GM13976 (cell line): ENCODE measurements around the gene NXPH4.

Experiments
- DNase-seq: peaks from one replicate; pipeline ENCODE4 v3.0.0; 2012; ENCODE audit warnings: low spot score
- in situ Hi-C: fragments of 300-500 bp; cut with MboI; formaldehyde crosslinking; loops from one replicate; pipeline ENCODE4 v1.12.0; 2022; ENCODE audit warnings: low sequenced_read_pairs, mixed read lengths, inconsistent platforms; ENCODE audit not compliant: unreplicated experiment
- TF ChIP-seq, protein P1 (sequence below): IDR thresholded peaks from 2 replicates; pipeline ENCODE4 v1.5.1; 2012; ENCODE audit warnings: borderline replicate concordance, mild to moderate bottlenecking; ENCODE audit not compliant: insufficient read depth; ENCODE audit errors: extremely low read depth, missing control alignments, control extremely low read depth

NXPH4 gene

GRCh38 chr12:57195611-57196371, 20.8 kb upstream of the NXPH4 start:
- in situ Hi-C loops, result no loop called here
- TF ChIP-seq, protein P1, sequence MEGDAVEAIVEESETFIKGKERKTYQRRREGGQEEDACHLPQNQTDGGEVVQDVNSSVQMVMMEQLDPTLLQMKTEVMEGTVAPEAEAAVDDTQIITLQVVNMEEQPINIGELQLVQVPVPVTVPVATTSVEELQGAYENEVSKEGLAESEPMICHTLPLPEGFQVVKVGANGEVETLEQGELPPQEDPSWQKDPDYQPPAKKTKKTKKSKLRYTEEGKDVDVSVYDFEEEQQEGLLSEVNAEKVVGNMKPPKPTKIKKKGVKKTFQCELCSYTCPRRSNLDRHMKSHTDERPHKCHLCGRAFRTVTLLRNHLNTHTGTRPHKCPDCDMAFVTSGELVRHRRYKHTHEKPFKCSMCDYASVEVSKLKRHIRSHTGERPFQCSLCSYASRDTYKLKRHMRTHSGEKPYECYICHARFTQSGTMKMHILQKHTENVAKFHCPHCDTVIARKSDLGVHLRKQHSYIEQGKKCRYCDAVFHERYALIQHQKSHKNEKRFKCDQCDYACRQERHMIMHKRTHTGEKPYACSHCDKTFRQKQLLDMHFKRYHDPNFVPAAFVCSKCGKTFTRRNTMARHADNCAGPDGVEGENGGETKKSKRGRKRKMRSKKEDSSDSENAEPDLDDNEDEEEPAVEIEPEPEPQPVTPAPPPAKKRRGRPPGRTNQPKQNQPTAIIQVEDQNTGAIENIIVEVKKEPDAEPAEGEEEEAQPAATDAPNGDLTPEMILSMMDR, result no peak
- DNase-seq, result no peak

DNA sequence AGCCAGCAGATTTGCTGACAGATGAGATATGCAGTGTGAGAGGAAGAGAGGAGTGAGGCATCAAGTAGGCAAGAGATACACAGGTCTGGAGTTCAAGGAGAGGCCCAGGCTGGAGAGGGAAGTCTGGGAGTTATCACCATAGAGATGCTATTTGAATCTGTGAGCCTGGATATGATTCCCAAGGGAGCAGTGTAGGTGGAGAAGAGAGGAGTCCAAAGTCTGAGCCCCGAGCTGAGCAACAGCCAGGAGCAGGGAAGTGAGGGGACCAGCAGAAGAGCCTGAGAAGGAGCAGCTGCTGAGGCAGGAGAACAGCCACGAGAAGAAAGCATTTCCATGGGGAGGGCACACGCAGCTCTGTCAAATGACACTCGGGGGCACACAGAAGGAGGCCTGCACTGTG, 20.2 kb upstream of the NXPH4 start:
- in situ Hi-C loops, result no loop called here
- no peak for DNase-seq

GRCh38 chr12:57196956-57197355, 19.6 kb upstream of the NXPH4 start:
- in situ Hi-C loops, result no loop called here
- DNase-seq, result no peak
- TF ChIP-seq, protein P1, result no peak

More for the DNA sequence above, 20.2 kb upstream of the NXPH4 start:
- TF ChIP-seq, protein P1, result no peak

- DNase-seq, result no peak
- in situ Hi-C loops, result no loop called here
- TF ChIP-seq, protein P1, result no peak
Observed at GRCh38 chr12:57198329-57198728, 18.3 kb upstream of the NXPH4 start.

DNA sequence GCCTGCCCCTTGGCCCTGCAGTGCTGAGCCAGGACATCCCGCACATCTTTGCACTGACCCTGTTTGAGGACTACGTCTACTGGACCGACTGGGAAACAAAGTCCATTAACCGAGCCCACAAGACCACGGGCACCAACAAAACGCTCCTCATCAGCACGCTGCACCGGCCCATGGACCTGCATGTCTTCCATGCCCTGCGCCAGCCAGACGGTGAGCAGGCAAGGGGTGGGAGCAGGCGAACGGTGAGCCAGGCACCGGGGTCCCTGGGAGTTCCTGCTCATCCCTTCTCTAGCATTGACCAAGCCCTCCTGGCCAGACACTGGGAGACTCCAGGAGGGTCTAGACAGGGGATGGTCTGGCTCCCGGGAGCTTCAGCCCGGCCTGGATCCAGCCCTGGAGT, 17.4 kb upstream of the NXPH4 start:
- in situ Hi-C loops, result no loop called here

DNA sequence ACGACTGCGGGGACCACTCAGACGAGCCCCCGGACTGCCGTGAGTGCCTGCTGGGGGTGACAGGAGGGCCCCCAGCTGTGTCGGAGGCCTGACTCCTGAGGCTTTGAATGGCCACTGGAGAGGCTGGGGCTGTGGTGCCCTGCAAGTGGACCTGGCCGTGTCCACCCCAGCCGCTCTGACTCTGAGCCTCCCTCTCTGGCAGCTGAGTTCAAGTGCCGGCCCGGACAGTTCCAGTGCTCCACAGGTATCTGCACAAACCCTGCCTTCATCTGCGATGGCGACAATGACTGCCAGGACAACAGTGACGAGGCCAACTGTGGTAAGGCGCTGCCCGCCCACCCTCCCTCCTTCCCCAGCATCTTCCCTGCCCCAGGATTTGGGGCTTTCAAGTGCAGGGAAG, 16.1 kb upstream of the NXPH4 start:
- no peak for DNase-seq
- TF ChIP-seq, protein P1, result no peak
- in situ Hi-C loops, result no loop called here

More for the DNA sequence above, 17.4 kb upstream of the NXPH4 start:
- no peak for DNase-seq
- TF ChIP-seq, protein P1, result no peak
